ENCODE measurements around the gene ZBTB7C. TPM values are rescaled to one million over a fixed set of nuclear protein-coding genes. Genes with fewer than 3 reads are reported as not detected.

The ZBTB7C gene
- total and polyA plus RNA-seq, 8 donors, result 1.7 to 8.7 (median 2.7) TPM

DNA sequence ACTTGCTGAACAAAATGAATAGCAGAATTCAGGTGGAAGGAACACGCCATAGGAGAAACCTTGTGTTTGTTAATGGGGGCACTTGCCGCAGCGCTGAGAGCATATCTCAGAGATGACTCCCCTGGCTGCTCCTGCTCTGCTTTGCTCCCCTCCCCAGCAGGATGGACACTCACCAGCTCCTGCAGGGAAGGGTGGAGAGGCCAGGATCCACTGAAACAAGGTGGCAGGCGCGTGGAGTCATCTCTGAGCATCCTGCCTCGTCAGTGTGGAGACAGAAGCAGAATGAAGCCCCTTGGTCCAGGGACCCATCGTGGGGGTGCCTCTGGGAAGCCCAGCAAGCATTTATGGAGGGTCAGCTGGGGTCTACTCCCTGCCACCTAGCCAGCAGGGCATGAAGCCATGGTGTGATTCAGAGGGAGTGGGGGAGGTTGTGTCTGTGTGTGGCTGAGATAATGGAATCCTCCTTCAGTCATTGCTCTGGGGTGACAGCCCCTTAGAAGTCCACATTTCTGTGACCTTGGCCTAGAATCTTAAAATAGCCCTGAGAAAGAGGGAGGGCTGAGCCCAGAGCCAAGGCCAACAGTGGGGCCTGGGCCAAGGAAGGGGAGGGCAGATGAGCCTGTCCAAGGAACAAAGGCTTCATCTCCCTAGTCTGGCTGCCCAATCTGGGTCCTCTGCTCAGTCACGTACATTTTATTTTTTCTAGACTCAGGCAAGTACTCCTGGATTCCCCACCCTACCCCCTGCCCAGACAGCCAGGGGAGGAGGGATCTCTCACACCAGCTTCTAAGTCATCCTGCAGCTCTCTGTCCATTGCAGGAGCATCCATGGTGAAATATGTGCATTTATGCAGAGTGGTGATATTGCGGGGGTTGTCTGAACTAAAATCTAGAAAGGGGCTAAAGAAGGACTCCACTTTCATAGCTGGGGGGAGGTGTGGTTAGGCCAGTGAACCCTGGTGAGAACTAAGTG lies 215.4 kb downstream of the ZBTB7C start:
- Histone ChIP-seq H3K4me1 (no peaks in the 10 kb centered on the region), H3K27ac (no peak overlapping the region), H3K27me3 (no peaks in the 10 kb centered on the region), H3K9me3 (no peaks in the 10 kb centered on the region), H3K4me3 (no peak overlapping the region), H3K36me3 (no peaks in the 10 kb centered on the region)
- DNase-seq, result peak in 1 of 4 donors; percentile 33
- ATAC-seq, result peak; percentile 46
- TF ChIP-seq, protein P1, sequence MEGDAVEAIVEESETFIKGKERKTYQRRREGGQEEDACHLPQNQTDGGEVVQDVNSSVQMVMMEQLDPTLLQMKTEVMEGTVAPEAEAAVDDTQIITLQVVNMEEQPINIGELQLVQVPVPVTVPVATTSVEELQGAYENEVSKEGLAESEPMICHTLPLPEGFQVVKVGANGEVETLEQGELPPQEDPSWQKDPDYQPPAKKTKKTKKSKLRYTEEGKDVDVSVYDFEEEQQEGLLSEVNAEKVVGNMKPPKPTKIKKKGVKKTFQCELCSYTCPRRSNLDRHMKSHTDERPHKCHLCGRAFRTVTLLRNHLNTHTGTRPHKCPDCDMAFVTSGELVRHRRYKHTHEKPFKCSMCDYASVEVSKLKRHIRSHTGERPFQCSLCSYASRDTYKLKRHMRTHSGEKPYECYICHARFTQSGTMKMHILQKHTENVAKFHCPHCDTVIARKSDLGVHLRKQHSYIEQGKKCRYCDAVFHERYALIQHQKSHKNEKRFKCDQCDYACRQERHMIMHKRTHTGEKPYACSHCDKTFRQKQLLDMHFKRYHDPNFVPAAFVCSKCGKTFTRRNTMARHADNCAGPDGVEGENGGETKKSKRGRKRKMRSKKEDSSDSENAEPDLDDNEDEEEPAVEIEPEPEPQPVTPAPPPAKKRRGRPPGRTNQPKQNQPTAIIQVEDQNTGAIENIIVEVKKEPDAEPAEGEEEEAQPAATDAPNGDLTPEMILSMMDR (IDR thresholded peaks at IDR 0.05), result no peak
- intact Hi-C loops (cut with DNase I), result no loop called here

DNA sequence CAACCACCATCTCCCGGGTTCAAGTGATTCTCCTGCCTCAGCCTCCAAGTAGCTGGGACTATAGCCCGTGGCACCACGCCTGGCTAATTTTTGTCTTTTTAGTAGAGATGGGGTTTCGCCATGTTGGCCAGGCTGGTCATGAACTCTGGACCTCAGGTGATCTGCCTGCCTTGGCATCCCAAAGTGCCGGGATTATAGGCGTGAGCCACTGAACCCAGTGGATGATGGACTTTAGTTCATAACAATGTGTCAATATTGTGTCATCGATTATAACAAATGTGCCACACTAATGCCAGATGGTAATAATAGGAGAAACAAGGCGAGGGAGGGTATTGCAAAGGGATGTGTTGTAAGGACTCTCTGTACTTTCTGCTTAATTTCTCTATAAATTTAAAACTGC lies 216.6 kb downstream of the ZBTB7C start:
- Histone ChIP-seq H3K27ac (no peak overlapping the region), H3K9me3 (no peaks in the 10 kb centered on the region), H3K36me3 (no peaks in the 10 kb centered on the region), H3K4me1 (no peaks in the 10 kb centered on the region), H3K27me3 (no peaks in the 10 kb centered on the region), H3K4me3 (no peak overlapping the region)
- ATAC-seq (no peak), DNase-seq (no peak)
- TF ChIP-seq, protein P1 (IDR thresholded peaks at IDR 0.05), result no peak
- intact Hi-C loops (cut with DNase I), result no loop called here

DNA sequence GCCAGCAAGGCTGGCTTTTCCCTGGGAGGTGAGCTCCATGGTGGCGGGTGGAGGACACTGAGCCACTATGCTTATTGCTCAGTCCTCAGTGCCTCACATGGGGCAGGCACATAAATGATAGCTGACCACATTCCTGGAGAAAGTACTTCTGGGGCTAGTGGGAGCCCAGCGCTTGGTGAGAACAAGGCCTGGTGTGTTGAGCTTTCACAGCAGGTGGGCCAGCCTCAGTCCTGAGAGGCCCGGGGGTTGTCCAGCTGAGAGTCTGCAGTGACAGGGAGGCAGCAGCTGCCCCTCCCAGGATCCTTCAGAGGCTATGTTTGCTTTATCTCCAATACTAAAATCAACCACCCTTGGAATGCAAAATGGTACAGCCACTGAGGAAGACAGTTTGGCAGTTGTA lies 217.7 kb downstream of the ZBTB7C start:
- H3K27me3 ChIP-seq, result no peaks in the 10 kb centered on the region
- DNase-seq (no peak), ATAC-seq (no peak)
- intact Hi-C loops (cut with DNase I), result no loop called here
- no peak overlapping the region for H3K4me3 ChIP-seq
- no peak overlapping the region for H3K27ac ChIP-seq
- H3K9me3 ChIP-seq, result no peaks in the 10 kb centered on the region
- H3K36me3 ChIP-seq, result no peaks in the 10 kb centered on the region
- TF ChIP-seq, protein P1 (IDR thresholded peaks at IDR 0.05), result no peak
- H3K4me1 ChIP-seq, result no peaks in the 10 kb centered on the region

DNA sequence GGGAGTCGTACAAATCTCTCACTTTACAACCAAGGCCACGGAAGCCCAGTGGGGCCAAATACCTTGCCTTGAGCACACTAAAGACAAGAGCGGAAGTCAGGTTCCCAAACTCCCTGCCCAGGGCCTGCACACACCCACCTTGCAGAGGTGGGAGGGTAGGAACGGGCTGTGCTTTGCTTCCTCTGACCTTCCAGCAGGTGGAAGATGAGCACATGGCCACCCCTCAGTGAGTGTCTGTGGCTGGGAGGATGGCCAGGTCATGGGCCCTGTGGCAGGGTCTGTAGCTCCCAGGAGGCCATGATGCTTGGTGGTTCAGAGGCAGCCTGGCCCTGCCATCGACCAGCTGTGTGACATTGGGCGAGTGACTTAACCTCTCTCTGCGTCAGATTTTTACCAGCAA lies 218.2 kb downstream of the ZBTB7C start:
- intact Hi-C loops (cut with DNase I), result no loop called here
- Histone ChIP-seq H3K9me3 (no peaks in the 10 kb centered on the region), H3K27me3 (no peaks in the 10 kb centered on the region), H3K4me1 (no peaks in the 10 kb centered on the region), H3K36me3 (no peaks in the 10 kb centered on the region), H3K4me3 (no peak overlapping the region), H3K27ac (no peak overlapping the region)
- ATAC-seq (no peak), DNase-seq (no peak)
- TF ChIP-seq, protein P1 (IDR thresholded peaks at IDR 0.05), result no peak

DNA sequence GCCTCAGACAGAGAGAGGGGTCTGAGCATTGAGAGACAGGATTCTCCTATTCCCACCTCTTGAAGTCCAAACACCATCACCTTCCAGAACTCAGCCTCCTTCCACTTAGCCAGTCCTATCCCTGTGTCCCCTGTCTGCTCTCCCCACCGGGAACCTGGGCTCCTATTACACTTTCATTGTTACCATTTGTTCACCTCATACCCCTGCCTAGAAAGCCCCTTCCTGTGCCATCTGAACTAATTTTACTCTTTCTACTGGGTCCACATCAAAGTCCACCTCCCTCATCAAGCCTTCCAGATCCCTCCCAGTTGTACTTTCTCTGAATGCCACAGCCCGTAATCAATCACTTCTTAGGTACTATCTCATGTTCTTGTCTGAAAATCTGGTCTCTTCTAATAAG lies 220.6 kb downstream of the ZBTB7C start:
- Histone ChIP-seq H3K9me3 (no peaks in the 10 kb centered on the region), H3K27me3 (no peaks in the 10 kb centered on the region), H3K4me1 (no peaks in the 10 kb centered on the region), H3K4me3 (no peak overlapping the region), H3K36me3 (no peaks in the 10 kb centered on the region), H3K27ac (no peak overlapping the region)
- TF ChIP-seq, protein P1 (IDR thresholded peaks at IDR 0.05), result no peak
- DNase-seq (no peak), ATAC-seq (no peak)
- intact Hi-C loops (cut with DNase I), result no loop called here

Data from left lung (tissue), 10 donors.